Liver (tissue), 9 donors: ENCODE results near the gene MOB3C. TPM values are rescaled to one million over a fixed set of nuclear protein-coding genes. Genes with fewer than 3 reads are reported as not detected.
A peak's percentile ranks its signal among the peaks of the same experiment; 100 is the strongest.

Experiments used
- DNase-seq: peaks from one replicate; pipeline ENCODE4 v3.0.0-alpha.2; 2017; ENCODE audit warnings: low spot score
- H3K27ac ChIP-seq, 2 donors: one replicate each; pipeline ENCODE4 v1.7.0; 2013; ENCODE audit warnings: inconsistent platforms in 2 of 2, low read length in 2 of 2, control low read depth in 1 of 2, low read depth in 1 of 2, mild to moderate bottlenecking in 1 of 2
- H3K27me3 ChIP-seq, 4 donors: one replicate each; pipeline versions ENCODE4 v1.6.1 to v1.7.0; 2013; ENCODE audit warnings: low read length in 3 of 4, inconsistent platforms in 1 of 4, mild to moderate bottlenecking in 1 of 4, moderate library complexity in 1 of 4; ENCODE audit not compliant: control insufficient read depth in 4 of 4, insufficient read depth in 4 of 4
- H3K36me3 ChIP-seq, 4 donors: one replicate each; pipeline versions ENCODE4 v1.6.1 to v1.7.0; 2013; ENCODE audit warnings: low read length in 3 of 4, mild to moderate bottlenecking in 3 of 4, low read depth in 1 of 4, moderate library complexity in 1 of 4; ENCODE audit not compliant: control insufficient read depth in 4 of 4, insufficient read depth in 3 of 4
- H3K4me1 ChIP-seq, 4 donors: one replicate each; pipeline versions ENCODE4 v1.6.1 to v1.7.0; 2013; ENCODE audit warnings: low read length in 3 of 4, mild to moderate bottlenecking in 3 of 4, moderate library complexity in 1 of 4; ENCODE audit not compliant: control insufficient read depth in 4 of 4, insufficient read depth in 4 of 4
- H3K4me3 ChIP-seq, 3 donors: one replicate each; pipeline versions ENCODE4 v1.6.1 to v1.7.0; 2013; ENCODE audit warnings: low read length in 3 of 3, control low read depth in 1 of 3, low read depth in 1 of 3, mild to moderate bottlenecking in 1 of 3
- H3K9ac ChIP-seq, 2 donors: one replicate each; pipeline ENCODE4 v1.7.0; 2013; ENCODE audit warnings: low read length in 2 of 2, mild to moderate bottlenecking in 2 of 2, moderate library complexity in 2 of 2, control low read depth in 1 of 2, low read depth in 1 of 2
- H3K9me3 ChIP-seq, 4 donors: one replicate each; pipeline versions ENCODE4 v1.6.1 to v1.7.0; 2013; ENCODE audit warnings: low read length in 3 of 4; ENCODE audit not compliant: control insufficient read depth in 4 of 4
- EGR1 ChIP-seq, 2 donors: IDR thresholded peaks; 2 replicates each; pipeline ENCODE4 v1.6.1; 2016 to 2018; ENCODE audit warnings: antibody characterized with exemption in 2 of 2, low read depth in 2 of 2
- FOXA1 ChIP-seq: IDR thresholded peaks from 2 replicates; pipeline ENCODE4 v1.6.1; 2016; ENCODE audit warnings: antibody characterized with exemption
- NR2F2 ChIP-seq: IDR thresholded peaks from 2 replicates; pipeline ENCODE4 v1.6.1; 2016; ENCODE audit warnings: antibody characterized with exemption
- RAD21 ChIP-seq, 2 donors: IDR thresholded peaks; 2 replicates each; pipeline ENCODE4 v1.6.1; 2016; ENCODE audit warnings: antibody characterized with exemption in 2 of 2, mild to moderate bottlenecking in 2 of 2
- RXRA ChIP-seq, 2 donors: IDR thresholded peaks; 2 replicates each; pipeline ENCODE4 v1.6.1; 2017 to 2018; ENCODE audit warnings: antibody characterized with exemption in 2 of 2, mild to moderate bottlenecking in 1 of 2
- TAF1 ChIP-seq: conservative IDR thresholded peaks from 2 replicates; pipeline ENCODE4 v1.6.1; 2016; ENCODE audit warnings: antibody characterized with exemption, mild to moderate bottlenecking
- WGBS: extraction: QIAGEN DNeasy Blood & Tissue Kit; methylation state at CpG from one replicate; pipeline ENCODE4 v1.1.7; 2013; 5-methylcytosine and 5-hydroxymethylcytosine counted together
- polyA plus RNA-seq, 2 donors: library from polyadenylated mRNA; stranded (reverse) in 1 of 2; unstranded in 1 of 2; fragments of 200-250 nt in 1 of 2; fragments of >200 nt in 1 of 2; fragmentation: Nextera tagmentation in 1 of 2; extraction: Ambion mirVana in 1 of 2; gene quantifications; one replicate each; pipeline versions ENCODE4 v1.2.1 to v1.2.3, GENCODE V29; 2013 to 2015
- total RNA-seq, 2 donors: library from RNA; depleted of rRNA; stranded (reverse); fragments of >200 nt; gene quantifications; one replicate each; pipeline ENCODE4 v1.2.3, GENCODE V29; 2014
- TF ChIP-seq, protein P1 (sequence below): IDR thresholded peaks from 2 replicates; pipeline ENCODE4 v1.6.1; 2016; ENCODE audit warnings: antibody characterized with exemption, mild to moderate bottlenecking
- TF ChIP-seq, protein P2 (sequence below): fragments of 150-350 bp; IDR thresholded peaks from 2 replicates; pipeline ENCODE4 v1.5.1; 2017; ENCODE audit warnings: improper control_type of control experiment, low read depth, low read length; ENCODE audit not compliant: missing input control
- donor health status: healthy.
- donor health status: healthy.
- donor health status: healthy.
- donor health status: healthy.
- donor health status: healthy.

The MOB3C gene
- total and polyA plus RNA-seq, 4 donors, result 2.3 to 7.9 (median 5.4) TPM

DNA sequence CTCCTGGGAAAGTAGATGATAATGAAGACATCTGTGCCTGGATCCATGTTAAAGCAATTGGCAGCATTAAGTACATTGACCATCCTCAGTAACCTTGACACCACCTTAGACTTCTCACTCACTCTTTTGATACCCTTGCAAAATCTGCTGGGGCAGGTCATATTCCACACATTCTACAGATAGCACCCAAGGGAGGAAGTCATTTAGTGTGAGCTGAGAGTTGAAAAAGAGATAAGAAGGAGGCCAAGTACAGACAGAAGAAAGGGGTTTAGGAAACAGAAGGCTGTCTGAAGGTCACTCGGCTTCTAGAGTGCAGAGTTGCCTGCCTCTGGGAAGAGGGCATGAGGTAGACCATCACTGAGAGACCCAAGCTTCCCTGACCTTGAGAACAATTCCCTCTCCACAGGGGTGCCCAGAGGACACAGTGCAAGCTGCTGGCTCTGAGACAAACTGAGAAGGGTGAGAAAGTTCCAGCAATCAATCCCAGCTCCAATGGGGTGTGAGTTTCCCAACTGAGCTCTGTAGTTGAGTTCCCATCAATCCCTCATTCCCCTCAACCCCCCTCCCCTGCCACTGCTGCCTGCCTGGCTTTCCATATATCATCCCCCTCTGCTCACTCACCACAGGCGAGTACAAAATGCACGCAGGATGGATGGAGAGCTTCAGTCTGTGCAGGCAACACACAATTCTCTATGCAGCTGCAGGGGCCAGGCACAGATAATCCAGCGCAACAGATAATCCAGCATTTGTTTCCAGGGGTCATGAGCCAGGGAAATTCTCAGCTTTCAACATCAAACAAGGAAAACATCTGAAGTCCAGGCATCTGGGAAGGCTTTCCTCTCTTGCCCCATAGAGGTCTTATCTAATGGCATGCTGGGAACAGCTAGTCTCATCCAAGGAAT is 7.4 kb upstream of the MOB3C start:
- H3K27ac ChIP-seq, result no peak overlapping the region
- no peak overlapping the region for H3K9ac ChIP-seq
- H3K4me1 ChIP-seq, result no peaks in the 10 kb centered on the region
- no peaks in the 10 kb centered on the region for H3K36me3 ChIP-seq
- no peak for DNase-seq
- peak; percentile 17 for TF ChIP-seq NR2F2
- TF ChIP-seq, protein P1, sequence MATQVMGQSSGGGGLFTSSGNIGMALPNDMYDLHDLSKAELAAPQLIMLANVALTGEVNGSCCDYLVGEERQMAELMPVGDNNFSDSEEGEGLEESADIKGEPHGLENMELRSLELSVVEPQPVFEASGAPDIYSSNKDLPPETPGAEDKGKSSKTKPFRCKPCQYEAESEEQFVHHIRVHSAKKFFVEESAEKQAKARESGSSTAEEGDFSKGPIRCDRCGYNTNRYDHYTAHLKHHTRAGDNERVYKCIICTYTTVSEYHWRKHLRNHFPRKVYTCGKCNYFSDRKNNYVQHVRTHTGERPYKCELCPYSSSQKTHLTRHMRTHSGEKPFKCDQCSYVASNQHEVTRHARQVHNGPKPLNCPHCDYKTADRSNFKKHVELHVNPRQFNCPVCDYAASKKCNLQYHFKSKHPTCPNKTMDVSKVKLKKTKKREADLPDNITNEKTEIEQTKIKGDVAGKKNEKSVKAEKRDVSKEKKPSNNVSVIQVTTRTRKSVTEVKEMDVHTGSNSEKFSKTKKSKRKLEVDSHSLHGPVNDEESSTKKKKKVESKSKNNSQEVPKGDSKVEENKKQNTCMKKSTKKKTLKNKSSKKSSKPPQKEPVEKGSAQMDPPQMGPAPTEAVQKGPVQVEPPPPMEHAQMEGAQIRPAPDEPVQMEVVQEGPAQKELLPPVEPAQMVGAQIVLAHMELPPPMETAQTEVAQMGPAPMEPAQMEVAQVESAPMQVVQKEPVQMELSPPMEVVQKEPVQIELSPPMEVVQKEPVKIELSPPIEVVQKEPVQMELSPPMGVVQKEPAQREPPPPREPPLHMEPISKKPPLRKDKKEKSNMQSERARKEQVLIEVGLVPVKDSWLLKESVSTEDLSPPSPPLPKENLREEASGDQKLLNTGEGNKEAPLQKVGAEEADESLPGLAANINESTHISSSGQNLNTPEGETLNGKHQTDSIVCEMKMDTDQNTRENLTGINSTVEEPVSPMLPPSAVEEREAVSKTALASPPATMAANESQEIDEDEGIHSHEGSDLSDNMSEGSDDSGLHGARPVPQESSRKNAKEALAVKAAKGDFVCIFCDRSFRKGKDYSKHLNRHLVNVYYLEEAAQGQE, result no peak
- no peak overlapping the region for H3K4me3 ChIP-seq
- no peaks in the 10 kb centered on the region for H3K27me3 ChIP-seq
- H3K9me3 ChIP-seq, result no peaks in the 10 kb centered on the region
- WGBS, result 85% methylated on average over 4 of the region's 4 CpGs

DNA sequence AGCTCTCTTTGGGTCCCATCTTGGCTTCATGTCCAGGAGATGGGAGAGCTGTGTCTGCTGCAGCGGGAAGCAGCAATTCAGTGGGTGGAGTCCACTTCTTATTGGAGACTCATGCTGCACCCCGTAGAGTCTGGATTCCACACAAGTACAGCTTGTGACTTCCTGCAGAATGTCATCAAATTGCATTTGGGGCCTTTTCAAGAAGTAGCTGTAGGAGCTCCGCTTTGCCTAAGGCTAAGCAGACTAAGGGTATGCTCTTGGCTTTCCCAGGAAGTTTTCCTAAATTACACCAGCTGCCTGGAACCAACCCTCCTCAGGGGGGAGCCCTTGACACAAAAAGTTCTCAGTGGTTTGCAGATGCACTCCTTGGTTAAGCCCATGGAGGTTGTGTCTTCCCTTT is 5.7 kb upstream of the MOB3C start:
- no peak for DNase-seq
- 61% methylated on average over 3 of the region's 3 CpGs for WGBS
- Histone ChIP-seq H3K4me3 (no peak overlapping the region), H3K9me3 (no peaks in the 10 kb centered on the region), H3K27me3 (no peaks in the 10 kb centered on the region), H3K27ac (no peak overlapping the region), H3K36me3 (no peaks in the 10 kb centered on the region), H3K4me1 (peaks cover 0 to 1% (median 0%) of the 10 kb centered on the region in 4 donors), H3K9ac (no peak overlapping the region)
- no peak for TF ChIP-seq RXRA (IDR thresholded peaks at IDR 0.05)
- TF ChIP-seq NR2F2, result no peak
- peak; percentile 73 to 83 for TF ChIP-seq RAD21 (IDR thresholded peaks at IDR 0.05)
- TF ChIP-seq, protein P2, sequence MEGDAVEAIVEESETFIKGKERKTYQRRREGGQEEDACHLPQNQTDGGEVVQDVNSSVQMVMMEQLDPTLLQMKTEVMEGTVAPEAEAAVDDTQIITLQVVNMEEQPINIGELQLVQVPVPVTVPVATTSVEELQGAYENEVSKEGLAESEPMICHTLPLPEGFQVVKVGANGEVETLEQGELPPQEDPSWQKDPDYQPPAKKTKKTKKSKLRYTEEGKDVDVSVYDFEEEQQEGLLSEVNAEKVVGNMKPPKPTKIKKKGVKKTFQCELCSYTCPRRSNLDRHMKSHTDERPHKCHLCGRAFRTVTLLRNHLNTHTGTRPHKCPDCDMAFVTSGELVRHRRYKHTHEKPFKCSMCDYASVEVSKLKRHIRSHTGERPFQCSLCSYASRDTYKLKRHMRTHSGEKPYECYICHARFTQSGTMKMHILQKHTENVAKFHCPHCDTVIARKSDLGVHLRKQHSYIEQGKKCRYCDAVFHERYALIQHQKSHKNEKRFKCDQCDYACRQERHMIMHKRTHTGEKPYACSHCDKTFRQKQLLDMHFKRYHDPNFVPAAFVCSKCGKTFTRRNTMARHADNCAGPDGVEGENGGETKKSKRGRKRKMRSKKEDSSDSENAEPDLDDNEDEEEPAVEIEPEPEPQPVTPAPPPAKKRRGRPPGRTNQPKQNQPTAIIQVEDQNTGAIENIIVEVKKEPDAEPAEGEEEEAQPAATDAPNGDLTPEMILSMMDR, result peak; percentile 62

DNA sequence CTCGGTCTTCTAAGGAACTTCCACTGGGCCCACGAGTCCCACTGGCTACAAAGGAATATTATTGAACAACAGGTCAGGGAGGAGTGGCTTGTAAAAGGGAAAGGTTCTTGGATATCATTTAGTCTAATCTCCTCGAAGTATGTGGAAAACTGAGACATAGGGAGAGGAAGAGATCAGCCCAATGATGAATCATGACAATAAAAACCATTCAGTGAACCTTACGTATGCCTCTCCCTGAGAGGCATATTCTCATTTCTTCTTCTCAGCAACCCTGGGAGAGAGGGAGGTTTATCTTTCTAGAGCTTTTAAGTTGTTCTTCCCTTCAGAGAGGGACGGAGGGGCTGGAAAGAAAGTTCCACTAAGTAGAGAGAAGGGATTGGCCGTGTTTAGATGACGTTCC is 5.3 kb upstream of the MOB3C start:
- Histone ChIP-seq H3K27me3 (no peaks in the 10 kb centered on the region), H3K9ac (no peak overlapping the region), H3K27ac (no peak overlapping the region), H3K4me3 (no peak overlapping the region), H3K4me1 (peaks cover 0 to 5% (median 0%) of the 10 kb centered on the region in 4 donors), H3K9me3 (no peaks in the 10 kb centered on the region), H3K36me3 (no peaks in the 10 kb centered on the region)
- TF ChIP-seq FOXA1 (no peak), EGR1 (IDR thresholded peaks at IDR 0.05; ENCODE audit: low read depth in 2 of 2) (no peak), TAF1 (no peak)
- WGBS, result 70% methylated on average over 7 of the region's 7 CpGs
- no peak for DNase-seq
